ENCODE data around the gene RNF150.

DNA sequence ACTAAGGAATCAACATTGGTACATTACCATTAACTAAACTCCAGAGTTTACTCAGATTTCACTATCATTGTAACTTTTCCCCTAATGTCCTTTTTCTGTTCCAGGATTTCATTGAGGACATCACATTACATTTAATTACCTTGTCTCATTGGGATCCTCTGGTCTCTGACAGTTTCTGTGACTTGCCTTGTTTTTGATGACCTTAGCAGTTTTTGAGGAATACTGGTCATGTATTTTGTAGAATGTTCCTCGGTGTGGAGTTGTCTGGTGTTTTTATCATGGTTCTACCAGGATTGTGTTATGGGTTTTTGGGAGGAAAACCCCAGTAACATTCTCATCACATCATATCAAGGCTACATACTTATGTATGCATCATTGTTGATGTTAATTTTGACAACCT is 281.5 kb downstream of the RNF150 start:
- TF ChIP-seq, protein P1, sequence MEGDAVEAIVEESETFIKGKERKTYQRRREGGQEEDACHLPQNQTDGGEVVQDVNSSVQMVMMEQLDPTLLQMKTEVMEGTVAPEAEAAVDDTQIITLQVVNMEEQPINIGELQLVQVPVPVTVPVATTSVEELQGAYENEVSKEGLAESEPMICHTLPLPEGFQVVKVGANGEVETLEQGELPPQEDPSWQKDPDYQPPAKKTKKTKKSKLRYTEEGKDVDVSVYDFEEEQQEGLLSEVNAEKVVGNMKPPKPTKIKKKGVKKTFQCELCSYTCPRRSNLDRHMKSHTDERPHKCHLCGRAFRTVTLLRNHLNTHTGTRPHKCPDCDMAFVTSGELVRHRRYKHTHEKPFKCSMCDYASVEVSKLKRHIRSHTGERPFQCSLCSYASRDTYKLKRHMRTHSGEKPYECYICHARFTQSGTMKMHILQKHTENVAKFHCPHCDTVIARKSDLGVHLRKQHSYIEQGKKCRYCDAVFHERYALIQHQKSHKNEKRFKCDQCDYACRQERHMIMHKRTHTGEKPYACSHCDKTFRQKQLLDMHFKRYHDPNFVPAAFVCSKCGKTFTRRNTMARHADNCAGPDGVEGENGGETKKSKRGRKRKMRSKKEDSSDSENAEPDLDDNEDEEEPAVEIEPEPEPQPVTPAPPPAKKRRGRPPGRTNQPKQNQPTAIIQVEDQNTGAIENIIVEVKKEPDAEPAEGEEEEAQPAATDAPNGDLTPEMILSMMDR (IDR thresholded peaks at IDR 0.05; ENCODE audit: poor library complexity) = no peak
- no peak for TF ChIP-seq EZH2 (IDR thresholded peaks at IDR 0.05; ENCODE audit: borderline replicate concordance)
